Dedifferentiated amniotic fluid mesenchymal stem cell (primary cell): ENCODE data around the gene PRKCE.

Experiments
- DNase-seq: peaks from one replicate; pipeline ENCODE4 v3.0.0-alpha.2; 2016; ENCODE audit errors: extremely low spot score

PRKCE gene

DNA sequence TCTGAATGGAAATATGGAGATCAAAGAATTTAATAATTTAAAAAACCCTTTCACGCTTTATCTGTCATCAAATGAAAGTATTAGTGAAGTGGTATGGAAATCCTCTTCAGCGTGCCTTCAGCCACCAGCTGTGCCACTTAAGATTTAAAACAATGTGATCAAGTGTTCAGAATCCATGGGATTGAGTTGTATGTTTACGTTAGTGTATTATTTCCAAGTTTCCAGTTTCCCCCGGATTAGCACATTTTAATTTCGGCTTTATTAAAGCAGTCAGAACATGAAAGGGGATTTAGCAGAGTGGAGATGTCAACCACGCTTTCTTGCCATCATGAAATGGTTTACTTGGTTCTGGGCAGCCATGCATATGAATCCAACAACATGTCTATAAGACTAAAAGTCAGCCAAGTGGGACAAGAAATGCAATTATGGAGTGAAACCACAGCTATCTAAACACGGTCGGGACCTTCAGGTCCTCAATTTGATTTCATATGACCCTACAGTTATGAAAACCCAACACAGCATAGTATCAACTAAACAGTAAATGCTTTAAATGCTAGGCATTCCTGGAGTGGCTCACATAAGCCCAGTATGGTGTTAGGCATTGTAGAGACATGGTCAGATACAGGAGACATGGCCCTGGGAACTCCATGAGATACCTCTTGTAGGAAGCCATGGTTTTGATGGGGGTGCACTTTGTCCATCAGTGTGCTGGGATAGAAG, 420.8 kb downstream of the PRKCE start:
- DNase-seq = no peak

DNA sequence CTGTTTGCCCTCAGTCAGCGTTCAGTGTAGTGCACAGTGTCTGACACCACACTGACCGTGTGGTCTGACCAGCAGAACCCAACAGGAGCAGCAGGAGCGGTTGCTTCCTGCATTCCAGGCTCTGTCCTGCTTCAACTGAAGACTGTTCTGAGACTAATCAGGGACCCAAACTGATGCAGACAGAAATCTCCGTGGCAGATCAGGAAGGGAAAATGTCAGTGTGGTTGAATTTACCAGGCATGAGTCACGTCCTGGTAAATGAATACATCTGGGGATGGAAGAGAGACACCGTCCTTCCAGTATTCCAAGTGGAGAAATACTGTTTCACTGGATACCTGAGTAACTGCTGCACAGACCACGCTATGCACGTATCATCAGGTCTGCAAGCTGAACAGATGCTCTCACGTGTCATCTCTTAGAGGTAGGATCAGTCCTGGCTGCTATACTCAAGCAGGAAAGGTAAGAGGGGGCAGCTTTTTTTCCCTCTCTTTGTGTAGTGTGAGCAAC, 422.1 kb downstream of the PRKCE start:
- DNase-seq = peak; percentile 85

DNA sequence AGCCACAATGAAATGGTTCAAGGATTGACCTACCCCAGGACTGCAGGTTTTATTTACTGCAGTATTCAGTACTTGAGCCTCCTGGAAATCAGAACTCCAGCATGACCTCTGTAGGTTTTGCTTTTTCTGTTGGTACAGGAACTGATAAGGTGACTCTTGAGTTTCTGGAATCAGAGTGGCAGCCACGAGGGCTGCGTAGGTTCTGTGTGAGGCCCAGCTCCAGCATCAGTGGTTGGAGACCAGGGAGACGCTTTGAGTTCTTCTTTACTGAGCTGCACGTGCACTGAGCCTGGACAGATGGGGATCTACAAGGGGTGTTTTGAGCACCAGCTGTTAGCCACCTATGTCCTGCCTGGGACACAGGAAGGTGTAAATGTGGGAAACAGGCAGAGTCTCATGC, 423.0 kb downstream of the PRKCE start:
- no peak for DNase-seq

DNA sequence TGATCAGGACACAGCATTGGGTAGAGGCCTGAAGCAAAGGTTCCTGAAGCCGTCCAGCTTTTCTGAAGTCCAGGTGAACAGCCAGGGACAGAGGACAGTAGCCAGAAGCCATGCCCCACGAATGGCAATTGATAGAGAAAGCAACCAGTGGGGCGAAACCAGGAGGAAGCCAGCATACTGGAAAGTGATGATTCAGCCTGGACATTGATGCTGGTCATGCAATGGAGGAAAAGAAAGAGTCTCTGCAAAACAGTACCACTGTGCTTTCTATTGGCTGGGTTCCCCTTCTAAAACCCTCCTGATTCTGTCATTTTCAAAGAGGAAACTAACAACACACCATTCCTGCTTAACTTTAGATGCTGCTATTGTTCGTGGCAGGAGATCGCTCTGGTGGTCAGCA, 424.4 kb downstream of the PRKCE start:
- DNase-seq = no peak

DNA sequence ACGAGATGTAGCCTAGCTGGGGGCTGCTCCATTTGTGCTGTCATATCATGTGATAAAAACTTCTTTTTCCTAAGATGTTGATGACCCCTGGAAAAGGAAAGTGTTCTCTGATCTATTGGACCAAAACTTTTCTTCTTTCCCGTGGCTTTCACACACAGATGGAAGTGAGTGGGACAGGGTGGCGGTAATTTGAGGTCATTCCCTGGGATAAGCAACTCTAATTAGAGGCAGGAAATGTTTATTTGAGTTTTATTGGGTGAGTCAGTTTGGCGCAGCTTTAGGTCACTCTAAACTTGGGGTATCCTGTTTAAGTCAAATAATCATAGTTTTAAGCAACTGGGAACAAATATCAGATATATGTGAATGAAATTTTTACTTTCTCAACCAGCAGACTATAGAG, 424.8 kb downstream of the PRKCE start:
- DNase-seq = no peak

DNA sequence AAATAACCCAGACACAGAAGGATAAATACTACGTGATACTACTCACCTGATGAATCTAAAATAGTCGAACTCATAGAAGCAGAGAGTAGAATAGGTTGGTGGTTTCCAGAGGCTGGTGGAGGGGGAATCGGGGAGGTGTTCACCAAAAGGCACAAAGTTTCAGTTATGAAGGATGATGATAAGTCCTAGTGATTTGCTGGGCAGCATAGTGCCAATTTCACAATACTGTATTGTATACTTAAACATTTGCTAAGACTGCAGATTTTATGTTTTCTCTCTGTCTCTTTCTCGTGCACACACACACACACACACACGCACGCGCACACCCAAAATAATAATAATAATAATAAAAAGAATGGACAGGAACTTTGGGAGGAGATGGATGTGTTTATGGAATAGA, 425.4 kb downstream of the PRKCE start:
- no peak for DNase-seq

DNA sequence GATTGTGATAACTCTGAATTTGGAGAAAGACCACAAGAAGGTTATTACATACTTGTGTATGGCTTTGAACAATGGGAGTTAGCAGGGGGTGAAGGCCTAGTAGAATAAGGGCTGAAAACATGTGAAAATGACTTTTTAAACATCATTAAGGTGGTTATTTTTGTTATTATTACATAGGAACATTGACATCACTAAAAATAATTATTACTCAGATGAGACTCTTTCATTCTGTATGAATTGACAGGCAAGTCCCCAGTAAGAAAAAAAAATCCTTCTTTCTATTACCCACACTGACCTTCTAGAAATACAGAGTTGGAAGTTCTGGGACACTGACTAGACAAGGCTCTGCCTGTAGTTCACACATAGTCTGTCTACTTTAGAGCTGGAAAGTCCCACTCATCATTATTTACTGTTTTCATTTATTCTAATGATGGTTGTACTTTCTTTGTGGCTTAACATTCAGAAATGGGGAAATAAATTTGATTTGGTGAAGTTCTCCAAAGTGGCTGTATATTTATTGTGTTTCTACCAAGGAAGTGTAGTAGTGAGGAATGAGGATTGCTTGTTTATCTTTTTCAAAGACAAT, 426.1 kb downstream of the PRKCE start:
- DNase-seq = no peak

DNA sequence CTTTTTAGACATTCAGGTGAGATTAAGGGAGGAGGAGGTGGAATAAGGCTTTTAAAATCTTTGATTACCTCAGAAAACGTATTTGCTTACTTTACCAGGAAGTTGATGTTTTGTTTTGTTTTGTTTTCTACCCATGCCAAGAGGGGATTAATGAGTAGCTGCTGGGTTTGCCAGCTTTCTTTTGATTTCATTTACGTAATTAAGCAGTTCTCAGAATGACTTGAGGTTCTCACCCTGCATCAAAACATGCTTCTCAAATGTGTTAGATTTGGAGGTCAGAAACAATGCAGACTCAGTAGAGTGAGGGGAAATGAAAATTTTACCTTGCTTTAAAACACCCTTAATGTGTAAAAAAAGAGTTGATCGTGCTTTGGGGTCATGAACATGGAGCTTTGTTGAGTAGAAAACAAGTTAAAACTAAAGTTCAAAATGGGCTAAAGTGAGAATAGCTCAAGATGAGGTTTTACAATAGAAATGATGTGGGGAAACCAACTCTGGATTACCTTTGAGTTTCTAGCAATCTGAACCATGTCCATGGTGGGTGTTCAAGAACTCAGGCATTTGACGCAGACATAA, 428.6 kb downstream of the PRKCE start:
- no peak for DNase-seq

DNA sequence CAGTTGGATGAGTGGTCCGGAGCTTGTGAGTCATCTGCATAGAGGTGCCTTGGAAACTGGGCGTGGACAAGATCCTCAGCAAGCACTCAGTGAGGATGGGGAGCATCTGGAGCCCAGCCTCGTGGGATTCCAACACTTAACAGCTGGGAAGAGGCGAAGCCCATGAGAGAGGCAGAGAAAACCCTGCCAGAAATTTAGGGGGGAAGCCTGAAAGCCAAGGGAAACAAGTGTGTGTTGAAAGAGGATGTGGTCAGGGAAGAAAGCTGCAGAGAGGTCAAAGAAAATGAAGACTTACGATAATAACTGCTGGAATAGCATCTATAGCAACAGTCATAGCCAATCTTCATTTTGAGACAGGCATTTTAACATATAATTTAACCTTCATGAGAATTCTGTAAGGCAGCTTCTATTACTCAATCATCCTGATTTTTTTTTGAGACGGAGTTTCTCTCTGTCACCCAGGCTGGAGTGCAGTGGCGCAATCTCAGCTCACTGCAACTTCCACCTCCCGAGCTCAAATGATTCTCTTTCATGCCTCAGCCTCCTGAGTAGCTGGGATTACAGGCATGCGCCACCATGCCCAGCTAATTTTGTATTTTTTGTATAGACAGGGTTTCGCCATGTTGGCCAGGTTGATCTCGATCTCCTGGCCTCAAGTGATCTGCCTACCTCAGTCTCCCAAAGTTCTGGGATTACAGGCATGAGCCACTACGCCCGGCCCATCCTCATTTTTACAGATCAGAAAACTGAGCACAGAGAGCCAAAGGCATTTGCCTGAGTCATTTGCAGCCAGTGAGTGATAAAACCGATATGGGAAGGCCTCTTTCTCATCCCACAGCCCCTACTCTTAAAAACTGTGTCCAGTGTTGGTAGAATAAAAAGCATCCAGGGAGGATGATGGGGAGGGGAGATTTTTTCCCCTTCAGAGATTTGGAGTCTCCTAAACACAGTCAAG, 431.3 kb downstream of the PRKCE start:
- DNase-seq = peak; percentile 77

DNA sequence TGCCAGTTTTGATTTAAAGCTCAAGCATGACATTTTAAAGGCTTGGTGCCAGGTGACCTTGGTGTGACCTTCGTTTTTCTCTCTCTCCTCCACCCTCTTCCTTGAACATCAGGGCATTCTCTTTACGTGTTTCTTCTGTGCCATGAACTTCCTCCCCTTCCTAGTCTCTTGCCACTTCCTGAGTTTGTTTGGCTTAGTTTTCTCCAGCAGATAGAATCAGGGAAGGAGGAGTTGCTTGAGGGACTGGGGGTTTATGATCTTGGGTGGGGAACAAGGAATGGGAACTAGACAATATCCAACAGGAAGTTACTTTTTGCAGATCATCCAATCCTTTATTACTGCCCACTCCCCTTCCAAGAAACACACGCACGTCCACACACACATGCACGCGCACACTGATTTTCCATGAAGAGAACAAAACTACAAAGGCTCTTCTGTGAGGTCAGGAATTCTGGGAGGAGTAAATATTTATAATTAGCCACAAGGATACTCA, 435.1 kb downstream of the PRKCE start:
- no peak for DNase-seq

DNA sequence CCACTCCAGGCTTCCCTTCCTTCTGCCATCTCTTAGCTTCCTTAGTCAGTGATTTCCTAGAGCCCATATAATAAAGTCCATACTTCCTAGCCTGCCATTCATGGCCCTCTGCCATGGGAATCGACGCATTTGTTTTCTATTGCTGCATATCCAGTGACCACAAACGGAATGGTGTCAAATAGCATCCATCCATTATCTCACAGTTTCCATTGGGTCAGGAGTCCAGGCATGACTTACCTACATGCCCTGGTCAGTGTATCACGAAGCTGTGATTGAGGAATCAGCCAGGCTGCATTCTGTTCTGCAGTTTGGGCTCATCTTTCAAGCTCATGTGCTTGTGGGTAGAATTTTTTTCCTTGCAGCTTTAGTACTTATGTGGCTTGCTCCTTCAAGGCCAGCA, 436.0 kb downstream of the PRKCE start:
- DNase-seq = no peak

DNA sequence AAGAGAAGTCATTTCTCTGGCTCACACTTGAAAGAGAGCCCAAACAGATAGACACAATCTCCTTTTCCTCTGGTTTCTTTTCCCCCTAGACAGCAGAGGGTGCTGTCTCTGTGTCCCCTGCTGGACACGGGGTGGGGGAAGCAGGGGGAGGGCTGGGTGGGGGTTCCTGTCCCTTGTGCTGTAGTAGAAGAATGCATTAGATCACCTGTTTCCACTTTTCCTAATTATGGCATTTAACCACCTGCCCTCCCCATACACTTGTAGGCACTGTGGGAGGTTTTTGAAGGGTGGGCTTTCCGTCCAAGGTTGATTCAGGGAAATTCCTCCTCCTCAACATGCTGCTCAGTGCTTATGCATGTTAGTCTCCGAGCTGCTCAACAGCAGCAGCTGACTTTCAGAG, 439.5 kb downstream of the PRKCE start:
- no peak for DNase-seq

DNA sequence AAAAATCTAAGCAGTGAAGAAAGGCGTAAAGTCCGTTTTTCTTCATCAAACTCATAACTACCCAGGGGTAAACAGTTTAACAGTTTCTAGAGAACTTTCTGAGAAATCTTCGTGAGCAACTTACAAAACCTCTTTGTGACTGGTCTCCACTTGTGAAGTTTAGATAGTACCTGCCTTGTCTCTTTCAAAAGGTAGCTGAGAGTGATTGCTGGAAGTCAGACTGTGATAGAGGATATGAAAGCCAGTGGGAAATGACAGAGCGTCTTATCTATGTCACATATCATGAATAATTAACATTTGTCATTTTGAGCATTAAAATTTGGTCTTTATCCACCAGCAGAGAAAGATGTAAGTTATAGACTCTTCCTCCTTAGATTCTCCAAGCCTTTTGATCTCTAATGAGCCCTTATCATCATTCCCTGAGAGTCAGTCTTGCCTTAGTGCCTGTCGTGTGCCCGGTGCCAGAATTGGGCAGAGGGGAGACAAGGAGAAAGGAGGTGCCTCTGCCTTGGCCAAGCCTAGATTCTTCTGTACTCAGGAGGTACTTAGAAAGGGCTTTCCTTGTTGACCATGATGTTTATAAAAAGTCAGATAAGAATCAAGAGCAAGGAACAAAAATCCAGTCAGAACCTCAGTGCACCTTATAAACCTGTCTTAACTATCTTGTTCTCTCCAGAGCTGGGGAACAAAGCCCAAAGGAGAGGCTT, 440.6 kb downstream of the PRKCE start:
- DNase-seq = no peak

DNA sequence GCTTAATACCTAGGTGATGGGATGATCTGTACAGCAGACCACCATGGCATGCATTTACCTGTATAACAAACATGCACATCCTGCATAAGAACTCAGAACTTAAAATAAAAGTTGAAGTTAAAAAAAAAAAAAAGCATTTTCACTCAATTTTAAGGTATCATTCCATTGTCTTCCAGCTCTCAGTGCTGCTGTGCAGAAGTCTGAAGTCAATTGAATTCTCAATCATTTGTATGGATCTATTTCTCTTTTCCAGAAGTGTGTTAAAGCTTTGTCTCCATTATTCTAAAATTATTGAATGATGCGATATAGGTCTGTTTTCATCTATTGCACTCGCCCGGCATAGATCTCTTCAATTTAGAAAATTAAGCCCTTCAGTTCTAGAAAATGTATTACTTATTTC, 443.2 kb downstream of the PRKCE start:
- DNase-seq = no peak

DNA sequence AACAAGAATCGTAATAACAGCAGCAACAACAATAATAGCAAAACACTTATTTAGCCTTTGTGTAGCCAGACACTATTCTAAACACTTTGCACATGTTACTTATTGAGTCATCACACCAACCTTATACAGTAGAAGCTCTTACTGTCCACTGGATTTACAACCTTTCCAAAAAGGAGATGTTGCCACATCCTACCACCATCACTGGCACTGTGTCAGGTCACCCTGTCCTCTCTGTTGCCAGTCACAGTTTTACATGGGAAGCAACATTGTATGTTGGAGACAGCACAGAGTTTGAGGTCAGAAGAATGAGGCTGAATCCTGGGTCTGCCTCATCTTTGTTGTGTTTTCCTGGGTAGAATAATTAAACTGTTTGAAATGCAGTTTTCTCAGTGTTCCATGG, 444.4 kb downstream of the PRKCE start:
- no peak for DNase-seq

DNA sequence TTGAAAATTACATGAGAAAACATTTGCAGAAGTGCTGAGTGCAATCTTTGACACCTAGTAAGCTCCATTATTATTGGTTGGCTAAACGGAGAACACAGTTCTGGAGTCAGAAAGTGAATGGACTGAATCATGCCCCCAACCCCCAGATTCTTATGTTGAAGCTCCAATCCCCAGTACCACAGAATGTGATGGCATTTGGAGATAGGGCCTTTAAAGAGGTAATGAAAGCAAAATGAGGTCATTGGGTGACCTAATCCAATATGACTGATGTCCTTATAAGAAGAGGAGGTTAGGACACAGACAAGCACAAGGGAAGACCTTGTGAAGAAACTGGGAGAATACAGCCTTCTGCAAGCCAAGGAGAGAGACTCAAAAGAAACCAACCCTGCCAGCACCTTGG, 444.8 kb downstream of the PRKCE start:
- DNase-seq = no peak

DNA sequence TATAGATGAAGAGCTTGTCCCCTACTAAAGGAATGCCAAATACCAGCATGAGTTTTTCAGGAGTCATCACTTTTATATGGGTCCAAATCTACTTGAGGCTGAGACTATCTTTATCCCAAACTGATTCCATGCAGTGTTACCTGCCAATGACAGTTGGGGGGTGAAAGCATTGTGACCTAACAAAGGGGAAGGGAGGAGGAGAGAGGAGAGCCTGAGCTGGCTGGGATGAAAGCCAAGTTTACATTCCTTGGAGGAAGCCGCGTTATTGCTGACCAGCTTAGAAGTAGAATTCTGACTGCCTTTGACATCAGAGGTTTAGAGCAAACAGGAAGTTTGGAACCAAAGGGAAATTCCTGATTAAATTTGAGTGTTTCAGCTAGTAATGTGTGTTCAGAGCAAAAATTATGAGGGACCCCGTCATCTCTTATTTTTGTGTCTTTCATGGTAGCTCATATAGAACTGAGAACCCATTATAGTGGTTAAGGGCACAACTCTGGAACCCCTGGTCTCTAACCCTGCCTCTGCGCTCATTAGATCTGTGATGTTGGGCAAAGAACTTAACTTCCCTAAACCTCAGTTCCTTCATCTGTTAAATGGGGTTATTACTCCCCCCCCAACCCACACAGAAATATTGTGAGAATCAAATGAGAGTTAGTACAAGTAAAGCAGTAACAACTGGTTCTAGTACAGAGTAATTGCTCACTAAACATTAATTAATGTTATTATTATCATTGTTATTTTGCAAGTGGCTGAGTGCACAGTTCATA, 446.4 kb downstream of the PRKCE start:
- peak; percentile 98 for DNase-seq

DNA sequence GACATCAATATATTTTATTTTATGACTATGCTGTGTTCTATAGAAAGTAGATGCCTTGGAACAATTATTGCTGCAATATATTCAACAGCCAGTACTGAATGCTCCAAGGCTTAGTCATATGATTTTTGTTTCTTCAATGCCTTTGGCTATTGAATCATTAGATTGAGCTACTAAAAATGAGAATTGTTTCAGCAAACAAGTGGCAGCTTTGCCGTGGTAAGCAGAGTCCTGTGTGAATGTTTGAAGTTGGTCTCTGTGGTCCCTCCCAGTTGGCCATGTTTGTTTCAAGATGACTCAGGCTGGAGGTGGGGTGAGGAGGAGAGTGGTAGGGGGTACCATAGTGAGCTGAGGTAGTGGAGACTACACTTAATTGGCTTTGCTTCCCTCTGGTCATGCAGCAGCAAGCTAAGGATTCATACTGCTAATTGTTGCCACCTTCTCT, 447.2 kb downstream of the PRKCE start:
- DNase-seq = peak; percentile 87

DNA sequence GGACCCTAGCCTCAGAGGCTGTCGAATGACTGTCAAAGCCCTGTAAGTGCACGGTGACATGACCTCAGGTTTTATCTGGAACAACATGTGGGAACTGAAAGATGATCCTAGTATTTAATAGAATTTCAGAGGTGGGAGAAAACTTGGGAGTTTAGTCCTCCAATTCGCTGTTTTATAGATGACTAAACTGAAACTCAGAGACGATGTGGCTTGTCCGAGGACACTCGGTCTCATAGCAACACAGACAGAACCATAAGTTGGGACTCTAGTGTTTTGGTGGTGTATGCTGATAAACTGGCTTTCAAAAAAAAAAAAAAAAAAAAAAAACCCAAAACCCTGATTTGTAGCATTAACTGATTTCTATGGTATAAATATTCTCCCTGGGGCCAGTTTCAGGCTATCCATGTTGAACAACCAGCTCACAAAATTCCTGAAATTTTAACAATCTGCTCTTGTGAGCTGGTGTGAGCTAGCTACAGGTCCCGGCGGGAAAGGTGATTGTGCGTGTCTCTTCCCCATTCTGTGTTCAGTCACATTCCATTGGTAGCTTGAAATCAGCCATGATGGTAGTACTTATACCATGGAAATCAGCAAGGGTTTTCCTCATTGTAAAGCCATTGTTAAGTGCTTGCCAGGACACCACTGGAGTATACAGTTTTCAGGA, 450.2 kb downstream of the PRKCE start:
- no peak for DNase-seq

DNA sequence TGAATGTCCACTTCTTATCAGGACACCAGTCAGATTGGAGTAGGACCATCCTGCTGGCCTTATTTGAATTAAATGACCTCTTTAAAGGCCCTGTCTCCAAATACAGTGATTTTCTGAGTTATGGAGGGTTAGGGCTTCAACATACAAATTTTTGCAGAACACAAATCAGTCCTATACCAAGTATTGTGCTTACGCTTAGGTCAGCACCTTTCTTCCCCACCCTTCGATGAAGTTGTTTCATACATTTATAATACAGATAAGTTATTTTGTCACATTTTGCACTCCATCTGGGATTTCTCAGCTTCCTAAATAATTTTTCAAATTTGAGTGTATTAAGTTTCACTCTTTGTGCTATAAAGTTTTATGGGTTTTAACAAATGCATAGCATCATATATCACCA, 455.2 kb downstream of the PRKCE start:
- DNase-seq = no peak
